Keratinocyte (primary cell): ENCODE measurements around the gene SORT1. TPM values are rescaled to one million over a fixed set of nuclear protein-coding genes. Genes with fewer than 3 reads are reported as not detected.

ENCODE experiments used
- DNase-seq: peaks from one replicate; pipeline ENCODE4 v3.0.0-alpha.2; 2011; ENCODE audit warnings: low read depth, missing footprints, low spot score
- FAIRE-seq: peaks from 2 replicates; lab custom pipeline; 2011; peaks lifted over from hg19 to GRCh38; lab: Jason Lieb, UNC
- H2AFZ ChIP-seq: 2 replicates; pipeline ENCODE4 v1.6.0; 2012; ENCODE audit warnings: low read length, control low read depth, inconsistent platforms; ENCODE audit not compliant: control insufficient read depth
- H3K27ac ChIP-seq: 2 replicates; pipeline ENCODE4 v1.5.1; 2011; ENCODE audit warnings: low read length; ENCODE audit not compliant: control insufficient read depth, insufficient read depth
- H3K27me3 ChIP-seq: 3 replicates; pipeline ENCODE4 v1.6.0; 2011; ENCODE audit warnings: low read length; ENCODE audit not compliant: control insufficient read depth, insufficient read depth; ENCODE audit errors: extremely low read depth
- H3K36me3 ChIP-seq, 2 experiments: 2 replicates in 1 of 2; 3 replicates in 1 of 2; pipeline ENCODE4 v1.5.1; 2011; ENCODE audit warnings: low read length in 2 of 2, mild to moderate bottlenecking in 1 of 2; ENCODE audit not compliant: control insufficient read depth in 2 of 2, insufficient read depth in 2 of 2; ENCODE audit errors: extremely low read depth in 1 of 2
- H3K4me1 ChIP-seq: 3 replicates; pipeline ENCODE4 v1.5.1; 2011; ENCODE audit warnings: low read length; ENCODE audit not compliant: control insufficient read depth, insufficient read depth; ENCODE audit errors: extremely low read depth
- H3K4me2 ChIP-seq: 3 replicates; pipeline ENCODE4 v1.6.0; 2011; ENCODE audit warnings: low read depth, low read length; ENCODE audit not compliant: control insufficient read depth, insufficient read depth; ENCODE audit errors: extremely low read depth
- H3K4me3 ChIP-seq, 3 experiments: fragments of 200-600 bp in 1 of 3; sonication (generic) in 1 of 3; 2 replicates in 2 of 3; 3 replicates in 1 of 3; pipeline ENCODE4 v1.5.1; 2011 to 2016; ENCODE audit warnings: low read length in 3 of 3, mild to moderate bottlenecking in 3 of 3, control low read depth in 2 of 3, inconsistent platforms in 1 of 3, low read depth in 1 of 3, mixed read lengths in 1 of 3, mixed run types in 1 of 3, moderate library complexity in 1 of 3; ENCODE audit not compliant: control insufficient read depth in 2 of 3, insufficient read depth in 2 of 3; ENCODE audit errors: extremely low read depth in 1 of 3
- H3K79me2 ChIP-seq: 2 replicates; pipeline ENCODE4 v1.6.0; 2012; ENCODE audit warnings: low read length; ENCODE audit not compliant: control insufficient read depth, insufficient read depth
- H3K9ac ChIP-seq: 3 replicates; pipeline ENCODE4 v1.6.0; 2011; ENCODE audit warnings: low read length; ENCODE audit not compliant: control insufficient read depth, insufficient read depth; ENCODE audit errors: extremely low read depth
- H3K9me1 ChIP-seq: 3 replicates; pipeline ENCODE4 v1.6.0; 2011; ENCODE audit warnings: low read length; ENCODE audit not compliant: control insufficient read depth, insufficient read depth; ENCODE audit errors: extremely low read depth
- H3K9me3 ChIP-seq: 2 replicates; pipeline ENCODE4 v1.5.1; 2012; ENCODE audit warnings: low read depth, low read length; ENCODE audit not compliant: control insufficient read depth
- H4K20me1 ChIP-seq: 3 replicates; pipeline ENCODE4 v1.6.0; 2011; ENCODE audit warnings: low read length; ENCODE audit not compliant: control insufficient read depth, insufficient read depth; ENCODE audit errors: extremely low read depth
- EZH2 ChIP-seq: IDR thresholded peaks from one replicate; pipeline ENCODE4 v1.6.1; 2012; ENCODE audit warnings: inconsistent platforms, mild to moderate bottlenecking, low read length, moderate library complexity
- dilution Hi-C: fragments of 300-500 bp; cut with MboI; formaldehyde crosslinking; loops from one replicate; pipeline ENCODE4 v1.7.0; 2020; ENCODE audit warnings: low sequenced_read_pairs; ENCODE audit not compliant: extremely low pct_ligation_motif_present
- polyA plus RNA-seq, 5 experiments: library from polyadenylated mRNA; depleted of rRNA in 3 of 5; stranded (reverse) in 3 of 5; stranded (forward) in 1 of 5; unstranded in 1 of 5; fragments of >200 nt; gene quantifications; 1 replicate in 1 of 5; 2 replicates in 3 of 5; 3 replicates in 1 of 5; pipeline versions ENCODE4 v1.2.1 to v1.2.3, GENCODE V29; 2011 to 2012; ENCODE audit warnings: missing spikeins in 2 of 5, low read depth in 1 of 5, low replicate concordance in 1 of 5
- TF ChIP-seq, protein P1 (sequence below), 3 experiments: IDR thresholded peaks in 1 of 3; conservative IDR thresholded peaks in 1 of 3; optimal IDR thresholded peaks in 1 of 3; 2 replicates in 2 of 3; 3 replicates in 1 of 3; pipeline versions ENCODE3 to v1.5.1; 2011; ENCODE audit warnings: low read length in 3 of 3, mild to moderate bottlenecking in 3 of 3, moderate library complexity in 2 of 3, control low read depth in 1 of 3, inconsistent platforms in 1 of 3; ENCODE audit not compliant: insufficient read depth in 2 of 3; ENCODE audit errors: extremely low read depth in 1 of 3

The SORT1 gene
- polyA plus RNA-seq, 1 donor (not counting 4 experiments of a cell fraction or from before 2014, with no cell fraction given), result 1.6 TPM

DNA sequence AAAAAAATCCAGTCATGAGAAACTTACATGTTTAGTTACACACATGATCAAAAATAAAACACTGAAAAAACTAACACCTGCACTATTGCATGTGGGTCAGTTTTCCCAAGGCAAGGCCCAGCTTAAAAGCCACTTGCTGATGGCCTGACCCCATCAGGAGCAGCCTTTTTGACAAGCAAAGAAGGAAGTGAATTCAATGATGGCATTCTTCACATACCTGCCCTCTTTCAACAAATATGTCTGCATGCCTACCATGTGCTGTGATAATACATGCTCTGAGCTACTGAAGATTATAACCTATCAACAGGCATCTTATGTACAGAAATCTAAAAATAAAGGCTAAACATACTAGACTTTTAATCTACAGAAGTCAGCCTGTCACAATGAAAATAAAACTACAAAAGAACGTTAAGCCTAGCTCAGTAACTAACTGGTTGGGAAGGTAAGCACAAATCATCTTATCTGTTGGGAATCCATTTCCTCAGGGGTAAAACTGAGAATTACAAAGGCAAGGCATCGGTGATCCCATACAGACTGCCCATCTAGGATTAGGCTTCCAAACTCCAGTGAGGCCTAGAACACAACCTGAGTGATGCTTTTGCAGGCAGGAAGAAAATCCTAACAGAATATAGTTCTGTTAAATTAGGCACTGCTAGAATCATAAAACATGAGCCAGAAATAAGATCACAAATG, 14.5 kb downstream of the SORT1 start:
- TF ChIP-seq, protein P1, sequence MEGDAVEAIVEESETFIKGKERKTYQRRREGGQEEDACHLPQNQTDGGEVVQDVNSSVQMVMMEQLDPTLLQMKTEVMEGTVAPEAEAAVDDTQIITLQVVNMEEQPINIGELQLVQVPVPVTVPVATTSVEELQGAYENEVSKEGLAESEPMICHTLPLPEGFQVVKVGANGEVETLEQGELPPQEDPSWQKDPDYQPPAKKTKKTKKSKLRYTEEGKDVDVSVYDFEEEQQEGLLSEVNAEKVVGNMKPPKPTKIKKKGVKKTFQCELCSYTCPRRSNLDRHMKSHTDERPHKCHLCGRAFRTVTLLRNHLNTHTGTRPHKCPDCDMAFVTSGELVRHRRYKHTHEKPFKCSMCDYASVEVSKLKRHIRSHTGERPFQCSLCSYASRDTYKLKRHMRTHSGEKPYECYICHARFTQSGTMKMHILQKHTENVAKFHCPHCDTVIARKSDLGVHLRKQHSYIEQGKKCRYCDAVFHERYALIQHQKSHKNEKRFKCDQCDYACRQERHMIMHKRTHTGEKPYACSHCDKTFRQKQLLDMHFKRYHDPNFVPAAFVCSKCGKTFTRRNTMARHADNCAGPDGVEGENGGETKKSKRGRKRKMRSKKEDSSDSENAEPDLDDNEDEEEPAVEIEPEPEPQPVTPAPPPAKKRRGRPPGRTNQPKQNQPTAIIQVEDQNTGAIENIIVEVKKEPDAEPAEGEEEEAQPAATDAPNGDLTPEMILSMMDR (optimal IDR thresholded peaks at IDR 0.05 in 1 of 3, IDR thresholded peaks at IDR 0.05 in 1 of 3, conservative IDR thresholded peaks at IDR 0.05 in 1 of 3; ENCODE audit: extremely low read depth in 1 of 3, insufficient read depth in 2 of 3, low read length in 3 of 3), result no peak
- no peak for TF ChIP-seq EZH2
- no peak for FAIRE-seq
- dilution Hi-C loops, result no loop called here

DNA sequence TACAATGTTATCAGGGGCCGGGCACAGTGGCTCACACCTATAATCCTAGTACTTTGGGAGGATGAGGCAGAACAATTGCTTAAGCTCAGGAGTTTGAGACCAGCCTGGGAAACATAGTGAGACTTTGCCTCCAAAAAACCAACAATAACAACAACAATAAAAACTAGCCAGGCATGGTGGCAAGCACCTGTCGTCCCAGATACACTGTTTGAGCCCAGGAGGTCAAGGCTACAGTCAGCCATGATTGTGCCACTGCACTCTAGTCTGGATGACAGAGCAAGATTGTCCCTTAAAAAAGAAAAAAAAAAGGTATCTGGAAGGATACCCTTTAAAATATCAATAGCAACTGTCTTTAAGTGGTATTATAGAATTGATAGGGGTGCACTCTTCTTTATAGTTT, 16.1 kb downstream of the SORT1 start:
- H3K9me3 ChIP-seq, result no peaks in the 10 kb centered on the region
- H3K27ac ChIP-seq, result no peak overlapping the region
- no peak overlapping the region for H2AFZ ChIP-seq
- H4K20me1 ChIP-seq, result no peaks in the 10 kb centered on the region
- dilution Hi-C loops, result no loop called here
- H3K9ac ChIP-seq, result no peak overlapping the region
- FAIRE-seq (no peak), DNase-seq (no peak)
- H3K4me1 ChIP-seq, result no peaks in the 10 kb centered on the region
- TF ChIP-seq, protein P1 (optimal IDR thresholded peaks at IDR 0.05 in 1 of 3, IDR thresholded peaks at IDR 0.05 in 1 of 3, conservative IDR thresholded peaks at IDR 0.05 in 1 of 3; ENCODE audit: extremely low read depth in 1 of 3, insufficient read depth in 2 of 3, low read length in 3 of 3), result no peak
- no peak for TF ChIP-seq EZH2
- H3K9me1 ChIP-seq, result no peaks in the 10 kb centered on the region
- H3K4me2 ChIP-seq, result no peak overlapping the region
- H3K27me3 ChIP-seq, result no peaks in the 10 kb centered on the region
- H3K79me2 ChIP-seq, result no peaks in the 10 kb centered on the region
- H3K36me3 ChIP-seq, result no peaks in the 10 kb centered on the region
- H3K4me3 ChIP-seq, result no peak overlapping the region

More for the DNA sequence above, 14.5 kb downstream of the SORT1 start:
- Histone ChIP-seq H3K9me3 (no peaks in the 10 kb centered on the region), H3K27ac (no peak overlapping the region), H2AFZ (no peak overlapping the region), H3K4me2 (no peak overlapping the region), H3K4me1 (no peaks in the 10 kb centered on the region), H3K27me3 (no peaks in the 10 kb centered on the region), H3K9ac (no peak overlapping the region), H3K36me3 (no peaks in the 10 kb centered on the region), H4K20me1 (no peaks in the 10 kb centered on the region), H3K9me1 (no peaks in the 10 kb centered on the region), H3K79me2 (no peaks in the 10 kb centered on the region), H3K4me3 (no peak overlapping the region)
- no peak for DNase-seq
